ENCODE results near the gene STAP2. TPM values are rescaled to one million over a fixed set of nuclear protein-coding genes. Genes with fewer than 3 reads are reported as not detected.

STAP2 gene
- total and polyA plus RNA-seq, 9 of the 15 experiments (the other 6 are each of a cell fraction or from before 2014, with no cell fraction given) = 1.2 to 9.8 (median 4.5) TPM

DNA sequence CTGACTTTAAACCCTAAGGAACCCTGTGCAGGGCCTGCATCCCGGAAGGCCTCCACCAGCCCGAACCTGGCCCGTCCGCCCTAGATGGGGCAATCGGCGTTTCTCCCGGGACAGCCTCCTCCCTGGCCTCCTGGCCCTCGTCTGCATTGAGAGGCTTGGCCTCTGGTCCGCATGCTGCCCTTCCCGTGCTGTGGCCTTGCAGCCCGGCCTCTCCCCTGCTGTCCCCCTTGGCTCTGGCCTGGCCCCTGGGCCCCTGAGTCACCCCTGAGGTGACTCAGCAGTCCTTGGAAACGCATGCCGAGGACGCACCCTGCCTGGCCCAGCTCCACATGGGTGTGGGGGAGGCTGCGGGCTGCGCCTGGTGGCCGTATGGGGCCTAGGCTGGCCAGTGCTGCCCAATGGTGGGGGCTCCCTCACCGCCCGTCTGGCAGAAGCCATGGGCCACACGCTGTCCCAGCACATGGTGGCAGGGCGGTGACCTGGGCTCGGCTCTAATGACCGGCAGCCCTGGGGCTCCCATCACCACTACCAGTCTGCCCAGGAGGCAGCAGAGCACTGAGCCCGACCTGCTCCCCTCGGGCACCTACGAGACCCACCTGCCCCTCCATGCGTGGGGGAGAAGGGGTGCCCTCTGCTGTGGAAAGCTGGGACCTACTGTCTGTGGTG lies 36.0 kb upstream of the STAP2 start (continued):
- TF ChIP-seq, protein P1, sequence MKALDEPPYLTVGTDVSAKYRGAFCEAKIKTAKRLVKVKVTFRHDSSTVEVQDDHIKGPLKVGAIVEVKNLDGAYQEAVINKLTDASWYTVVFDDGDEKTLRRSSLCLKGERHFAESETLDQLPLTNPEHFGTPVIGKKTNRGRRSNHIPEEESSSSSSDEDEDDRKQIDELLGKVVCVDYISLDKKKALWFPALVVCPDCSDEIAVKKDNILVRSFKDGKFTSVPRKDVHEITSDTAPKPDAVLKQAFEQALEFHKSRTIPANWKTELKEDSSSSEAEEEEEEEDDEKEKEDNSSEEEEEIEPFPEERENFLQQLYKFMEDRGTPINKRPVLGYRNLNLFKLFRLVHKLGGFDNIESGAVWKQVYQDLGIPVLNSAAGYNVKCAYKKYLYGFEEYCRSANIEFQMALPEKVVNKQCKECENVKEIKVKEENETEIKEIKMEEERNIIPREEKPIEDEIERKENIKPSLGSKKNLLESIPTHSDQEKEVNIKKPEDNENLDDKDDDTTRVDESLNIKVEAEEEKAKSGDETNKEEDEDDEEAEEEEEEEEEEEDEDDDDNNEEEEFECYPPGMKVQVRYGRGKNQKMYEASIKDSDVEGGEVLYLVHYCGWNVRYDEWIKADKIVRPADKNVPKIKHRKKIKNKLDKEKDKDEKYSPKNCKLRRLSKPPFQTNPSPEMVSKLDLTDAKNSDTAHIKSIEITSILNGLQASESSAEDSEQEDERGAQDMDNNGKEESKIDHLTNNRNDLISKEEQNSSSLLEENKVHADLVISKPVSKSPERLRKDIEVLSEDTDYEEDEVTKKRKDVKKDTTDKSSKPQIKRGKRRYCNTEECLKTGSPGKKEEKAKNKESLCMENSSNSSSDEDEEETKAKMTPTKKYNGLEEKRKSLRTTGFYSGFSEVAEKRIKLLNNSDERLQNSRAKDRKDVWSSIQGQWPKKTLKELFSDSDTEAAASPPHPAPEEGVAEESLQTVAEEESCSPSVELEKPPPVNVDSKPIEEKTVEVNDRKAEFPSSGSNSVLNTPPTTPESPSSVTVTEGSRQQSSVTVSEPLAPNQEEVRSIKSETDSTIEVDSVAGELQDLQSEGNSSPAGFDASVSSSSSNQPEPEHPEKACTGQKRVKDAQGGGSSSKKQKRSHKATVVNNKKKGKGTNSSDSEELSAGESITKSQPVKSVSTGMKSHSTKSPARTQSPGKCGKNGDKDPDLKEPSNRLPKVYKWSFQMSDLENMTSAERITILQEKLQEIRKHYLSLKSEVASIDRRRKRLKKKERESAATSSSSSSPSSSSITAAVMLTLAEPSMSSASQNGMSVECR (CRISPR knock-in tag; IDR thresholded peaks at IDR 0.05) = peak; percentile 97
- TF ChIP-seq MEF2D (tag; conservative IDR thresholded peaks at IDR 0.05; ENCODE audit: low read depth) (peak; percentile 83), ZNF76 (CRISPR knock-in tag; IDR thresholded peaks at IDR 0.05; ENCODE audit: borderline replicate concordance) (peak; percentile 94), CREBBP (IDR thresholded peaks at IDR 0.05; ENCODE audit: low read depth, low read length) (no peak), CHCHD3 (CRISPR knock-in tag; IDR thresholded peaks at IDR 0.05) (0 out of 2 replicates have a peak, but pooled peaks have one; percentile 69), TFAM (CRISPR knock-in tag; conservative IDR thresholded peaks at IDR 0.05) (no peak), CAMTA2 (CRISPR knock-in tag; conservative IDR thresholded peaks at IDR 0.05) (peak; percentile 74; the same call in 1 of the 2 replicates), ZNF311 (CRISPR knock-in tag; IDR thresholded peaks at IDR 0.05) (peak; percentile 71), ETV1 (tag; conservative IDR thresholded peaks at IDR 0.05; ENCODE audit: low read depth) (peak; percentile 45), ZNF324 (CRISPR knock-in tag; IDR thresholded peaks at IDR 0.05) (no peak; the same call in none of the 2 replicates), NFRKB (IDR thresholded peaks at IDR 0.05; ENCODE audit: low read depth) (peak; percentile 89), ZNF24 (IDR thresholded peaks at IDR 0.05) (peak; percentile 77), MCM2 (IDR thresholded peaks at IDR 0.05; ENCODE audit: low read depth) (no peak), HMG20A (CRISPR knock-in tag; conservative IDR thresholded peaks at IDR 0.05) (no peak), SRSF9 (IDR thresholded peaks at IDR 0.05; ENCODE audit: borderline replicate concordance, low read depth, low read length) (no peak), LARP7 (IDR thresholded peaks at IDR 0.05) (peak; percentile 12; the same call in 1 of the 2 replicates), RAD51 (IDR thresholded peaks at IDR 0.05; ENCODE audit: borderline replicate concordance, low read depth) (peak; percentile 27; the same call in 1 of the 2 replicates)
- TF ChIP-seq, protein P2, sequence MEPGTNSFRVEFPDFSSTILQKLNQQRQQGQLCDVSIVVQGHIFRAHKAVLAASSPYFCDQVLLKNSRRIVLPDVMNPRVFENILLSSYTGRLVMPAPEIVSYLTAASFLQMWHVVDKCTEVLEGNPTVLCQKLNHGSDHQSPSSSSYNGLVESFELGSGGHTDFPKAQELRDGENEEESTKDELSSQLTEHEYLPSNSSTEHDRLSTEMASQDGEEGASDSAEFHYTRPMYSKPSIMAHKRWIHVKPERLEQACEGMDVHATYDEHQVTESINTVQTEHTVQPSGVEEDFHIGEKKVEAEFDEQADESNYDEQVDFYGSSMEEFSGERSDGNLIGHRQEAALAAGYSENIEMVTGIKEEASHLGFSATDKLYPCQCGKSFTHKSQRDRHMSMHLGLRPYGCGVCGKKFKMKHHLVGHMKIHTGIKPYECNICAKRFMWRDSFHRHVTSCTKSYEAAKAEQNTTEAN (CRISPR knock-in tag; IDR thresholded peaks at IDR 0.05) = peak; percentile 84; the same call in 1 of the 2 replicates
- TF ChIP-seq, protein P3, sequence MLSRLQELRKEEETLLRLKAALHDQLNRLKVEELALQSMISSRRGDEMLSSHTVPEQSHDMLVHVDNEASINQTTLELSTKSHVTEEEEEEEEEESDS (CRISPR knock-in tag; IDR thresholded peaks at IDR 0.05) = no peak
- TF ChIP-seq, protein P4, sequence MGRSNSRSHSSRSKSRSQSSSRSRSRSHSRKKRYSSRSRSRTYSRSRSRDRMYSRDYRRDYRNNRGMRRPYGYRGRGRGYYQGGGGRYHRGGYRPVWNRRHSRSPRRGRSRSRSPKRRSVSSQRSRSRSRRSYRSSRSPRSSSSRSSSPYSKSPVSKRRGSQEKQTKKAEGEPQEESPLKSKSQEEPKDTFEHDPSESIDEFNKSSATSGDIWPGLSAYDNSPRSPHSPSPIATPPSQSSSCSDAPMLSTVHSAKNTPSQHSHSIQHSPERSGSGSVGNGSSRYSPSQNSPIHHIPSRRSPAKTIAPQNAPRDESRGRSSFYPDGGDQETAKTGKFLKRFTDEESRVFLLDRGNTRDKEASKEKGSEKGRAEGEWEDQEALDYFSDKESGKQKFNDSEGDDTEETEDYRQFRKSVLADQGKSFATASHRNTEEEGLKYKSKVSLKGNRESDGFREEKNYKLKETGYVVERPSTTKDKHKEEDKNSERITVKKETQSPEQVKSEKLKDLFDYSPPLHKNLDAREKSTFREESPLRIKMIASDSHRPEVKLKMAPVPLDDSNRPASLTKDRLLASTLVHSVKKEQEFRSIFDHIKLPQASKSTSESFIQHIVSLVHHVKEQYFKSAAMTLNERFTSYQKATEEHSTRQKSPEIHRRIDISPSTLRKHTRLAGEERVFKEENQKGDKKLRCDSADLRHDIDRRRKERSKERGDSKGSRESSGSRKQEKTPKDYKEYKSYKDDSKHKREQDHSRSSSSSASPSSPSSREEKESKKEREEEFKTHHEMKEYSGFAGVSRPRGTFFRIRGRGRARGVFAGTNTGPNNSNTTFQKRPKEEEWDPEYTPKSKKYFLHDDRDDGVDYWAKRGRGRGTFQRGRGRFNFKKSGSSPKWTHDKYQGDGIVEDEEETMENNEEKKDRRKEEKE (IDR thresholded peaks at IDR 0.05; ENCODE audit: borderline replicate concordance in 1 of 2, control insufficient read depth in 1 of 2, low read depth in 2 of 2, low read length in 1 of 2) = no peak
